ENCODE data around the gene OXGR1.

DNA sequence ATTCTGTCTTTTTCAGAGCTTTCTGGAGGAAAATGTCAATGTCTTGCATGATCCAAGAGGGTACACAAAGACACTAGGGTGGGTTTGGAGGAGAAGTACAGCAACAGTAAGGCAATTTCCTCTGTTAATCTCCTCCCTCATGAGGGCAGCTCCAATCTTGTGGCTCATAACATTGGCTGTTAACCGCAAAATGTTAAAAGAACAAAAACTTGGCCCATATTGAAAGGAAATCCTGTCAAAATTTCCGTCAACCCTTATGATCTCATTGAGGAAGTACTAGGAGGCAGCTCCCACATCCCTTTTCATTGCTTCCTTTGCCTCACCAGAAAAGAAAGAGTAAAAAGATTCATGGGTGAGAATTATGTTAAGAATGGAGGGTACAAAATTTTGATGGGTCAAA is 11.6 kb downstream of the OXGR1 start:
- TF ChIP-seq, protein P1, sequence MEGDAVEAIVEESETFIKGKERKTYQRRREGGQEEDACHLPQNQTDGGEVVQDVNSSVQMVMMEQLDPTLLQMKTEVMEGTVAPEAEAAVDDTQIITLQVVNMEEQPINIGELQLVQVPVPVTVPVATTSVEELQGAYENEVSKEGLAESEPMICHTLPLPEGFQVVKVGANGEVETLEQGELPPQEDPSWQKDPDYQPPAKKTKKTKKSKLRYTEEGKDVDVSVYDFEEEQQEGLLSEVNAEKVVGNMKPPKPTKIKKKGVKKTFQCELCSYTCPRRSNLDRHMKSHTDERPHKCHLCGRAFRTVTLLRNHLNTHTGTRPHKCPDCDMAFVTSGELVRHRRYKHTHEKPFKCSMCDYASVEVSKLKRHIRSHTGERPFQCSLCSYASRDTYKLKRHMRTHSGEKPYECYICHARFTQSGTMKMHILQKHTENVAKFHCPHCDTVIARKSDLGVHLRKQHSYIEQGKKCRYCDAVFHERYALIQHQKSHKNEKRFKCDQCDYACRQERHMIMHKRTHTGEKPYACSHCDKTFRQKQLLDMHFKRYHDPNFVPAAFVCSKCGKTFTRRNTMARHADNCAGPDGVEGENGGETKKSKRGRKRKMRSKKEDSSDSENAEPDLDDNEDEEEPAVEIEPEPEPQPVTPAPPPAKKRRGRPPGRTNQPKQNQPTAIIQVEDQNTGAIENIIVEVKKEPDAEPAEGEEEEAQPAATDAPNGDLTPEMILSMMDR (IDR thresholded peaks at IDR 0.05): no peak
- TF ChIP-seq POLR2A (IDR thresholded peaks at IDR 0.05): no peak

Measured in esophagus squamous epithelium (tissue), 4 donors.